Thyroid gland (tissue), 4 donors: ENCODE results near the gene POLDIP3.
"Not testable (repeated sequence)": the region's sequence is repeated elsewhere in the genome, so short reads cannot be mapped to it uniquely, and the experiment has no call there.

Source experiments
- POLR2A ChIP-seq, 2 donors: fragments of 450-650 bp; IDR thresholded peaks; one replicate each; pipeline ENCODE4 v1.6.1; 2017; ENCODE audit warnings: antibody characterized with exemption in 2 of 2, mild to moderate bottlenecking in 2 of 2, moderate library complexity in 1 of 2
- TF ChIP-seq, protein P1 (sequence below), 6 experiments: fragments of 200-600 bp in 3 of 6; fragments of 450-650 bp in 3 of 6; sonication (generic) in 3 of 6; IDR thresholded peaks; one replicate each; pipeline ENCODE4 v1.5.1; 2016 to 2019; ENCODE audit warnings: antibody characterized with exemption in 6 of 6, mild to moderate bottlenecking in 2 of 6, inconsistent platforms in 1 of 6, moderate library complexity in 1 of 6

DNA sequence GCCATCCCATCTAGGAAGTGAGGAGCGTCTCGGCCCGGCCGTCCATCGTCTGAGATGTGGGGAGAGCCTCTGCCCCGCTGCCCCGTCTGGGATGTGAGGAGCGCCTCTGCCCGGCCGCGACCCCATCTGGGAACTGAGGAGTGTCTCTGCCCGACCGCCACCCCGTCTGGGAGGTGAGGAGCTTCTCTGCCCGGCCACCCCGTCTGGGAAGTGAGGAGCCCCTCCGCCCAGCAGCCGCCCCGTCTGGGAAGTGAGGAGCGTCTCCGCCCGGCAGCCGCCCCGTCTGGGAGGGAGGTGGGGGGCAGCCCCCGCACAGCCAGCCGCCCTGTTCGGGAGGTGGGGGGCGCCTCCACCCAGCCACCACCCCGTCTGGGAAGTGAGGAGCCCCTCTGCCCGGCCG, 7.0 kb downstream of the POLDIP3 start:
- not testable (repeated sequence) for TF ChIP-seq POLR2A (IDR thresholded peaks at IDR 0.05)
- TF ChIP-seq, protein P1, sequence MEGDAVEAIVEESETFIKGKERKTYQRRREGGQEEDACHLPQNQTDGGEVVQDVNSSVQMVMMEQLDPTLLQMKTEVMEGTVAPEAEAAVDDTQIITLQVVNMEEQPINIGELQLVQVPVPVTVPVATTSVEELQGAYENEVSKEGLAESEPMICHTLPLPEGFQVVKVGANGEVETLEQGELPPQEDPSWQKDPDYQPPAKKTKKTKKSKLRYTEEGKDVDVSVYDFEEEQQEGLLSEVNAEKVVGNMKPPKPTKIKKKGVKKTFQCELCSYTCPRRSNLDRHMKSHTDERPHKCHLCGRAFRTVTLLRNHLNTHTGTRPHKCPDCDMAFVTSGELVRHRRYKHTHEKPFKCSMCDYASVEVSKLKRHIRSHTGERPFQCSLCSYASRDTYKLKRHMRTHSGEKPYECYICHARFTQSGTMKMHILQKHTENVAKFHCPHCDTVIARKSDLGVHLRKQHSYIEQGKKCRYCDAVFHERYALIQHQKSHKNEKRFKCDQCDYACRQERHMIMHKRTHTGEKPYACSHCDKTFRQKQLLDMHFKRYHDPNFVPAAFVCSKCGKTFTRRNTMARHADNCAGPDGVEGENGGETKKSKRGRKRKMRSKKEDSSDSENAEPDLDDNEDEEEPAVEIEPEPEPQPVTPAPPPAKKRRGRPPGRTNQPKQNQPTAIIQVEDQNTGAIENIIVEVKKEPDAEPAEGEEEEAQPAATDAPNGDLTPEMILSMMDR (IDR thresholded peaks at IDR 0.05), result not testable (repeated sequence)
